Measurements from ENCODE around the gene TMEM63A.

GRCh38 chr1:225819346-225820192 is 62.6 kb downstream of the TMEM63A start:
- TF ChIP-seq CTCF (IDR thresholded peaks at IDR 0.05; ENCODE audit: borderline replicate concordance, extremely low read depth, low read length, poor library complexity, severe bottlenecking) (no peak), EZH2 (IDR thresholded peaks at IDR 0.05; ENCODE audit: borderline replicate concordance, low read depth, low read length, severe bottlenecking) (no peak)

All from DND-41 (cell line).